CD4-positive, alpha-beta T cell (primary cell): Measurements from ENCODE around the gene FSIP2. TPM values are rescaled to one million over a fixed set of nuclear protein-coding genes. Genes with fewer than 3 reads are reported as not detected.

Source experiments
- ATAC-seq: fragments of 200-7000 bp; cut with Tn5 transposase; one replicate; pipeline ENCODE4 v1.10.0; 2022; ENCODE audit warnings: mild to moderate bottlenecking; ENCODE audit not compliant: poor library complexity
- CTCF ChIA-PET: fragments of 350-600 bp; sonication (Branson Sonifier 250); formaldehyde crosslinking; loops from one replicate; lab custom pipeline; 2021; ENCODE audit warnings: antibody characterized with exemption, inconsistent platforms; lab: Charles Lee
- POLR2A ChIA-PET: fragments of 350-600 bp; sonication (Branson Sonifier 250); formaldehyde crosslinking; loops from one replicate; lab custom pipeline; 2021; ENCODE audit warnings: antibody characterized with exemption, inconsistent platforms; lab: Charles Lee
- DNase-seq, 14 experiments: peaks; one replicate each; pipeline ENCODE4 v3.0.0-alpha.2; 2013 to 2020; ENCODE audit warnings: mixed read lengths in 2 of 14
- H3K27ac ChIP-seq, 2 donors: one replicate each; pipeline versions ENCODE4 v1.5.1 to v1.7.0; 2013; ENCODE audit warnings: low read length in 2 of 2, low read depth in 1 of 2, mild to moderate bottlenecking in 1 of 2
- H3K27me3 ChIP-seq, 2 experiments: 1 replicate in 1 of 2; 2 replicates in 1 of 2; pipeline versions ENCODE4 v1.6.1 to v1.7.0; 2013; ENCODE audit warnings: low read length in 2 of 2, control low read depth in 1 of 2, mild to moderate bottlenecking in 1 of 2, moderate library complexity in 1 of 2; ENCODE audit not compliant: insufficient read depth in 2 of 2, control insufficient read depth in 1 of 2
- H3K36me3 ChIP-seq: one replicate; pipeline ENCODE4 v1.6.1; 2013; ENCODE audit warnings: low read length, control low read depth; ENCODE audit not compliant: insufficient read depth
- H3K4me1 ChIP-seq: one replicate; pipeline ENCODE4 v1.6.1; 2013; ENCODE audit warnings: low read length, control low read depth; ENCODE audit not compliant: insufficient read depth
- H3K4me3 ChIP-seq: one replicate; pipeline ENCODE4 v1.5.1; 2013; ENCODE audit warnings: mild to moderate bottlenecking, low read length, moderate library complexity
- H3K9me3 ChIP-seq, 2 experiments: 1 replicate in 1 of 2; 2 replicates in 1 of 2; pipeline versions ENCODE4 v1.6.1 to v1.7.0; 2013; ENCODE audit warnings: low read length in 2 of 2, mild to moderate bottlenecking in 2 of 2, control low read depth in 1 of 2, moderate library complexity in 1 of 2; ENCODE audit not compliant: control insufficient read depth in 1 of 2, insufficient read depth in 1 of 2
- H3K27ac Mint-ChIP-seq: one replicate; pipeline ENCODE4 v1.8.0; 2020; ENCODE audit warnings: mixed read lengths
- H3K27me3 Mint-ChIP-seq: one replicate; pipeline ENCODE4 v1.8.0; 2021; ENCODE audit warnings: mixed read lengths
- H3K36me3 Mint-ChIP-seq: one replicate; pipeline ENCODE4 v1.8.0; 2021; ENCODE audit warnings: low read depth, mixed read lengths
- H3K4me1 Mint-ChIP-seq: one replicate; pipeline ENCODE4 v1.8.0; 2021; ENCODE audit warnings: low read depth, mixed read lengths
- H3K4me3 Mint-ChIP-seq: one replicate; pipeline ENCODE4 v1.8.0; 2020; ENCODE audit warnings: mild to moderate bottlenecking, mixed read lengths
- H3K9me3 Mint-ChIP-seq: one replicate; pipeline ENCODE4 v1.8.0; 2020; ENCODE audit warnings: mixed read lengths
- intact Hi-C, 2 experiments: fragments of 100-400 bp; cut with DNase I in 1 of 2; cut with micrococcal nuclease in 1 of 2; formaldehyde crosslinking; loops; one replicate each; pipeline versions ENCODE4 v1.15.1 to v1.9.0; 2023 to 2025; cut with DNase I, micrococcal nuclease
- polyA plus RNA-seq, 2 donors: library from polyadenylated mRNA; unstranded; fragments of 120-200 nt; gene quantifications; one replicate each; pipeline ENCODE4 v1.2.1, GENCODE V29; 2013
- total RNA-seq, 174 experiments: library from RNA in 2 of 174; stranded (reverse) in 2 of 174; gene quantifications; one replicate each; pipeline ENCODE4 v1.2.3 and lab custom pipeline; 2021 to 2026
- TF ChIP-seq, protein P1 (sequence below): fragments of 200-600 bp; IDR thresholded peaks from one replicate; pipeline ENCODE4 v1.8.0; 2022; ENCODE audit warnings: antibody characterized with exemption, mild to moderate bottlenecking

Gene FSIP2, protein sequence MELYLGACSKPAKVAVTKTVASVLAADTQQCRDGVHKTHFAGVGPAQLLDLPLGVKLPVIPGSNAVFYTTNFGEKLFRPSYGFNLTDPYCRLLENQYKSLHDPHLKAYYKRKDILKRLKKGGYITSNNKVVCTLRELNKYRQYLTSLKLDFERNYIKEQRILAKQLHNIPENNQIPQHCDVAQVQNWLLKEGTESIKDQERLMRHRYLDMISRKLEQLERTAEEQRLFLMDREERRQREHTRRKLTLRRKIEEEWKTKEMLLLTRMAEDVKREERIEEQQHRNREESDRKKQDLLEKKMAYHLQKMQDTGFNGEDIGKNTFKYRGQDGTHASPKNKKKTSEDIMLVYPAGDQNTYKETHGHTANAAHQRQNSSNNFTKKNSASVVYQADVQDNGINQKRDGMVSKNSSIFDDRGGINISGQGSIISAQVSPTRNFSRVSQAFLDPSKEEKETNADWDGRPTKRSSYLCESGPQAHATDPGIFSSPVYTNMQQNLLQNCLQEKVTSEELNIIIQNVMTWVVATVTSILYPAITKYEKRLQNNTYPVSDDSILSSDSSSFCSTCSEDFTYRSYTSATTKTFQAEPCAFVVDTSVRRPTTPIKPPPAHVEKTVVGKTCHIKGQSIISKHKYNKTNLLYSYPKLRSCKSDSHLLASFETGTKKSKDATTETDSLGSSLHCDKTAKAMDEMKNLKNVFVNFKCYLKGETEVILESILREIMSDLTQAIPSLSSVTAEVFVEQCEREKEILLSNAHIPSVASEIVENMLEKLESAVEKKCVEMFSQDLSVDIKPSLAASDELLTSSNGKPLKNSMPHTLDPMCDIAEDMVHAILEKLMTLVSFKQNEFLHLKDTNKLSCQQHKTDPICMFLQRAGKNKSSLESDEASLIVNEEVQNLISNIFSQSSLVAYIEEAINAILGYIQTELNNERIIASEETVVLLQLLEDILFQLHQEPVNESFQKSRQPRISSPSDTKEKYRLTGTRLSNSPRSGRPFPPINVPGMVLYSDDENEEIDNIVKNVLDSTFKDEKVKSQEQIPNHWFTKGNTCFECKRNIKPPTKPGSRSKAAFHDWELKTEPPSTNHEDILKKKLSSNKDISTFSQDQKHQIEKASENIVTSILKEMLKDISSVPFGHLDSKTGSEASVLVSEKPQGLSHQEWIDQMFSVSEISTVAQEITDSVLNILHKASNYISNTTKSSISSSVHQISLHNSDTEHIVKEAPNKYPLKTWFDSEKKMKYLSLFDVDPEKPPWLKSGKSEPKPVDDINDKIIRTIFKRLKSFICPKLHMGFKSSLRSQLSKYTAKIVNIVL (N-terminal part only)
- total RNA-seq (under 1 TPM; 0.39 to 0.96 TPM), total RNA-seq (lab: John Stamatoyannopoulos, UW) (0 to 4.6 (median 0.07) reads per million in 172 experiments)
- polyA plus RNA-seq (2013, experiment 1 of 2) = 0.57 TPM
- polyA plus RNA-seq (2013, experiment 2 of 2) = 0.27 TPM

DNA sequence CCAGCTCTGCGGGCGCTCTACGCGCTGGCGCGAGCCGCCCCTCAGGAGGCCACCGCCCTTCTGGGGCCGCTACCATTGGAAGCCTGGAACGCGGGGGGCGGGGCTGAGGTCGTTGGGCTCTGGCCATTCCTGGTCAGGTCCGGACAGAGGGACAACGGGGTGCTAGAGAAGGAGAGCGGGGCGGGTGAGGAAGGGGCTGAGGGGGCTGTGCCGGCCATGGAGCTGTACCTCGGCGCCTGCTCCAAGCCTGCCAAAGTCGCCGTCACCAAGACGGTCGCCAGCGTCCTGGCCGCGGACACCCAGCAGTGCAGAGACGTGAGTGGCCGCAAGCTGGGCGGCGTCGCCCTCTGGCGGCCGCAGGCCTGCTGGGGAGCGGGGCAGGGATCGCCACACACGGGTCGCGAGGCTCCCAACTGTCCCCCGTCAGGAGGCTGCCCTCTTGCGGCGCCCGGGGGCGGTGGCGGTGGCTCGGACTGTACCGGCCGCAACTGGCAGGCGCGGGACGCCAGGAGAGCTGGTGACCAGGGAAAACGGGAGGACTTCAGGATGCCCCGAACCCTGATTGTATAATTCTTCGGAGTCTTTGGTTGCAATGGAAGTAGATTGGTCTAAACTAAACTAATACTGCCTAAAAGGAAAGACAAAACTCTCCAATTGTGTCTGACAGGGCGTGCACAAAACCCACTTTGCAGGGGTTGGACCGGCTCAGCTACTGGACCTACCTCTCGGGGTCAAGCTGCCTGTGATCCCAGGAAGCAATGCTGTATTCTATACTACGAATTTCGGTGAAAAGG is at the start of gene FSIP2:
Gene FSIP2 (plus strand): TSS at position 126 of the 794 bp plus-strand sequence. CDS start 91 bp downstream, at position 217.
- H3K27ac Mint-ChIP-seq = no peak within 1 kb of the TSS
- ChIA-PET POLR2A (no interaction called here), CTCF (no interaction called here)
- H3K36me3 Mint-ChIP-seq = no peaks in the 10 kb centered on the region
- H3K9me3 Mint-ChIP-seq = peaks cover 4% of the 10 kb centered on the region
- no peaks in the 10 kb centered on the region for H3K4me1 Mint-ChIP-seq
- intact Hi-C loops = no loop called here
- DNase-seq (peak in 5 of 14 experiments; percentile 3 to 28 (median 20)), ATAC-seq (no peak)
- Histone ChIP-seq H3K9me3 (peaks cover 10 to 11% of the 10 kb centered on the region in 2 experiments), H3K4me1 (no peaks in the 10 kb centered on the region), H3K36me3 (no peaks in the 10 kb centered on the region), H3K27ac (no peak within 1 kb of the TSS), H3K4me3 (no peak within 1 kb of the TSS), H3K27me3 (peaks cover 0 to 12% of the 10 kb centered on the region in 2 experiments)
- H3K27me3 Mint-ChIP-seq = peaks cover 28% of the 10 kb centered on the region
- no peak within 1 kb of the TSS for H3K4me3 Mint-ChIP-seq
- TF ChIP-seq, protein P1, sequence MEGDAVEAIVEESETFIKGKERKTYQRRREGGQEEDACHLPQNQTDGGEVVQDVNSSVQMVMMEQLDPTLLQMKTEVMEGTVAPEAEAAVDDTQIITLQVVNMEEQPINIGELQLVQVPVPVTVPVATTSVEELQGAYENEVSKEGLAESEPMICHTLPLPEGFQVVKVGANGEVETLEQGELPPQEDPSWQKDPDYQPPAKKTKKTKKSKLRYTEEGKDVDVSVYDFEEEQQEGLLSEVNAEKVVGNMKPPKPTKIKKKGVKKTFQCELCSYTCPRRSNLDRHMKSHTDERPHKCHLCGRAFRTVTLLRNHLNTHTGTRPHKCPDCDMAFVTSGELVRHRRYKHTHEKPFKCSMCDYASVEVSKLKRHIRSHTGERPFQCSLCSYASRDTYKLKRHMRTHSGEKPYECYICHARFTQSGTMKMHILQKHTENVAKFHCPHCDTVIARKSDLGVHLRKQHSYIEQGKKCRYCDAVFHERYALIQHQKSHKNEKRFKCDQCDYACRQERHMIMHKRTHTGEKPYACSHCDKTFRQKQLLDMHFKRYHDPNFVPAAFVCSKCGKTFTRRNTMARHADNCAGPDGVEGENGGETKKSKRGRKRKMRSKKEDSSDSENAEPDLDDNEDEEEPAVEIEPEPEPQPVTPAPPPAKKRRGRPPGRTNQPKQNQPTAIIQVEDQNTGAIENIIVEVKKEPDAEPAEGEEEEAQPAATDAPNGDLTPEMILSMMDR = no peak

DNA sequence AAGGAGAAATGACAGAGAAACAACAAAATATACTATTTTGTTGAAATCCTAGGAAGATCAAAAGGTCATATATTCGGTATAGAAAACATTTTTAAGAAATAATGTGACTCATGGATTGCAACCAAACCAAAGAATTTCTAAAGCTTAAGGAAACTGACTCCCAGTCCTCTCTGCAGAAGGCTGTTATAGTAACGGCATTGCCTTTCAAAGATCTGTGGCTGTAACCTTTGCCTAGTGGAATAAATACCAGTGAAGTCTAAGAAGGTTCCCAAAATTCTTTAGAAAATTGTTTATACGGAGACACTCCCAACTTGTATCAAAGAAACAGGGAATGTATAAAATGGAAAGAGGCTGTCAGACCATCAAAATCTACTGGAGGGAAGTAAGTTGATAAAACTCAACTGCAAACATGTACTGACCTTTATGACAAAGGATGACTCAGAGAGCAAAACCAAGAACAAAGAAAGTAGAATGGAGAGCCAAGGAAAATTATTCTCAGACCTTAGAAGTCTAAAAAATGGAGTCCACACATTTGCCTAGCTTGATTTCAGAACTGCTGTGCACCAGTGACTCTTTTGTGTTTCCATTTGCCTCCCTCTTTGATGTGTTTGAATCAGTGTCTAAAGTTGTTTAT is 48.6 kb upstream of the FSIP2 start:
- no peak overlapping the region for H3K4me3 ChIP-seq
- no peaks in the 10 kb centered on the region for H3K27me3 Mint-ChIP-seq
- CTCF ChIA-PET = no interaction called here
- H3K27ac ChIP-seq = no peak overlapping the region
- H3K9me3 ChIP-seq = peaks cover 0 to 6% of the 10 kb centered on the region in 2 experiments
- H3K9me3 Mint-ChIP-seq = peaks cover 4% of the 10 kb centered on the region
- no peaks in the 10 kb centered on the region for H3K27me3 ChIP-seq
- intact Hi-C loops = no loop called here
- no peaks in the 10 kb centered on the region for H3K36me3 Mint-ChIP-seq
- TF ChIP-seq, protein P1 = no peak
- H3K4me3 Mint-ChIP-seq = no peak overlapping the region
- ATAC-seq (no peak), DNase-seq (no peak)
- no peaks in the 10 kb centered on the region for H3K4me1 ChIP-seq
- no peak overlapping the region for H3K27ac Mint-ChIP-seq
- POLR2A ChIA-PET = no interaction called here
- H3K4me1 Mint-ChIP-seq = no peaks in the 10 kb centered on the region
- no peaks in the 10 kb centered on the region for H3K36me3 ChIP-seq
